Activated B cell treated with CpG ODN at 0.5 μM for 24 hours (primary cell): ENCODE data around the gene PTPRT. TPM values are rescaled to one million over a fixed set of nuclear protein-coding genes. Genes with fewer than 3 reads are reported as not detected.

ENCODE experiments used
- ATAC-seq: fragments of 200-7000 bp; cut with Tn5 transposase; one replicate; pipeline ENCODE4 v1.10.0; 2021; ENCODE audit warnings: low read depth, mild to moderate bottlenecking, moderate library complexity
- CTCF ChIA-PET: fragments of 350-600 bp; sonication (Branson Sonifier 250); formaldehyde crosslinking; loops from one replicate; lab custom pipeline; 2021; ENCODE audit warnings: antibody characterized with exemption; lab: Charles Lee
- POLR2A ChIA-PET: fragments of 350-600 bp; sonication (Branson Sonifier 250); formaldehyde crosslinking; loops from one replicate; lab custom pipeline; 2021; ENCODE audit warnings: antibody characterized with exemption; lab: Charles Lee
- DNase-seq: peaks from one replicate; pipeline ENCODE4 v3.0.0; 2022
- H3K27ac Mint-ChIP-seq: one replicate; pipeline ENCODE4 v1.8.0; 2020; ENCODE audit warnings: mixed read lengths
- H3K27me3 Mint-ChIP-seq: one replicate; pipeline ENCODE4 v1.8.0; 2021; ENCODE audit warnings: mixed read lengths
- H3K36me3 Mint-ChIP-seq: one replicate; pipeline ENCODE4 v1.8.0; 2021; ENCODE audit warnings: low read depth, mixed read lengths
- H3K4me1 Mint-ChIP-seq: one replicate; pipeline ENCODE4 v1.8.0; 2021; ENCODE audit warnings: mixed read lengths
- H3K4me3 Mint-ChIP-seq: one replicate; pipeline ENCODE4 v1.8.0; 2020; ENCODE audit warnings: mild to moderate bottlenecking, mixed read lengths
- H3K9me3 Mint-ChIP-seq: one replicate; pipeline ENCODE4 v1.8.0; 2020; ENCODE audit warnings: mixed read lengths
- CTCF ChIP-seq: fragments of 200-600 bp; IDR thresholded peaks from one replicate; pipeline ENCODE4 v1.8.0; 2022; ENCODE audit warnings: antibody characterized with exemption, mild to moderate bottlenecking
- intact Hi-C: fragments of 100-400 bp; cut with micrococcal nuclease; formaldehyde crosslinking; loops from one replicate; pipeline ENCODE4 v1.15.1; 2024
- total RNA-seq: library from RNA; stranded (reverse); gene quantifications from 2 replicates; pipeline ENCODE4 v1.2.3, GENCODE V29; 2022

Gene PTPRT
- total RNA-seq, 1 donor from 2014 or later = not detected

GRCh38 chr20:43137160-43137559 lies 52.5 kb downstream of the PTPRT start:
- H3K27ac Mint-ChIP-seq = no peak overlapping the region
- no peak overlapping the region for H3K4me3 Mint-ChIP-seq
- intact Hi-C loops = no loop called here
- no peak for TF ChIP-seq CTCF
- ChIA-PET POLR2A (no interaction called here), CTCF (interaction anchor here (0.6 kb wide), 1 partner anchor 12 kb away, joined by 3 read pairs; no protein-coding TSS in a partner anchor)
- H3K4me1 Mint-ChIP-seq = no peaks in the 10 kb centered on the region
- H3K36me3 Mint-ChIP-seq = no peaks in the 10 kb centered on the region
- peaks cover 2% of the 10 kb centered on the region for H3K27me3 Mint-ChIP-seq
- no peaks in the 10 kb centered on the region for H3K9me3 Mint-ChIP-seq
- DNase-seq = no peak
- ATAC-seq = no peak

GRCh38 chr20:43124241-43124640 lies 65.5 kb downstream of the PTPRT start:
- ChIA-PET POLR2A (no interaction called here), CTCF (no interaction called here)
- intact Hi-C loops = no loop called here
- Mint-ChIP-seq H3K4me1 (no peaks in the 10 kb centered on the region), H3K27me3 (no peaks in the 10 kb centered on the region), H3K27ac (no peak overlapping the region), H3K36me3 (no peaks in the 10 kb centered on the region), H3K9me3 (no peaks in the 10 kb centered on the region), H3K4me3 (no peak overlapping the region)
- DNase-seq = no peak
- ATAC-seq = no peak
- no peak for TF ChIP-seq CTCF

DNA sequence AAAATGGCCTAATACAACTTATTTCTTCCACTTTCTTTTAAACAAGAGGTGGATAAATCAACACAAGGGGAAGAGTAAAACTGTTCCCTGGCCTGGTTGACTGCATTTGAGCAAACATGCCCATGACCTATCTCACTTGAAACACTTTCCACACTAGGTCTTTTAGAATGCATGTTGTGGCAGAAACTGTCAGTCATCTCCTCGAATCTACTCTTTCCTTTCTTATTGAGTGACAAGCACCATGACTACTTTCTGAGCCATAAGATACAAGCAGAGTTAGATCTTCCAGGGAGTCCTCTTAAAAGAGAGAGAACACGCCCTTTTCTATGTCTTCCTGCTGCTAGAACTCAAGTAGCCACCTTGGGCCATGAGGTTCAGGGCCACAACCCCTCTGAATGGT lies 66.5 kb downstream of the PTPRT start:
- ChIA-PET CTCF (no interaction called here), POLR2A (no interaction called here)
- no peak for DNase-seq
- no peak for TF ChIP-seq CTCF
- Mint-ChIP-seq H3K36me3 (no peaks in the 10 kb centered on the region), H3K4me3 (no peak overlapping the region), H3K9me3 (no peaks in the 10 kb centered on the region), H3K4me1 (no peaks in the 10 kb centered on the region), H3K27ac (no peak overlapping the region), H3K27me3 (no peaks in the 10 kb centered on the region)
- intact Hi-C loops = no loop called here
- ATAC-seq = no peak

DNA sequence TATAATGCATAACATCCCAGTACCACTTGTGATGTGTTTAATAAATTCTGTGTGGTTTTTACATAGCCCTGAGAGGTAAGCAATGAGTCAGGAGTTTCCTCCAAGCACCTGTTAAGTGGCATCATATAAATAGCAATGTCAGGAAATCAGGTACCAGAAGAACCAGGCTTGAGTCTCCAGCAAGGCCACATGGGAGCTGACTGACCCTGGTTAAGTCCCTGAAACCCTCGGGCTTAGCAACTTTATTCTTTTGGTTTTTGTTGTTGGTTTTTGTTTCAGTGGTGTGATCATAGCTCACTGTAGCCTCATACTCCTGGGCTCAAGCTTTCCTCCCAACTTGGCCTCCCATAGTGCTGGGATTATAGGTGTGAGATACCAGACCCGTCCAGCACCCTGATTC lies 70.0 kb downstream of the PTPRT start:
- ChIA-PET POLR2A (no interaction called here), CTCF (no interaction called here)
- H3K27ac Mint-ChIP-seq = no peak overlapping the region
- H3K9me3 Mint-ChIP-seq = no peaks in the 10 kb centered on the region
- intact Hi-C loops = no loop called here
- H3K27me3 Mint-ChIP-seq = no peaks in the 10 kb centered on the region
- TF ChIP-seq CTCF = no peak
- H3K36me3 Mint-ChIP-seq = no peaks in the 10 kb centered on the region
- H3K4me1 Mint-ChIP-seq = no peaks in the 10 kb centered on the region
- DNase-seq (no peak), ATAC-seq (no peak)
- no peak overlapping the region for H3K4me3 Mint-ChIP-seq

DNA sequence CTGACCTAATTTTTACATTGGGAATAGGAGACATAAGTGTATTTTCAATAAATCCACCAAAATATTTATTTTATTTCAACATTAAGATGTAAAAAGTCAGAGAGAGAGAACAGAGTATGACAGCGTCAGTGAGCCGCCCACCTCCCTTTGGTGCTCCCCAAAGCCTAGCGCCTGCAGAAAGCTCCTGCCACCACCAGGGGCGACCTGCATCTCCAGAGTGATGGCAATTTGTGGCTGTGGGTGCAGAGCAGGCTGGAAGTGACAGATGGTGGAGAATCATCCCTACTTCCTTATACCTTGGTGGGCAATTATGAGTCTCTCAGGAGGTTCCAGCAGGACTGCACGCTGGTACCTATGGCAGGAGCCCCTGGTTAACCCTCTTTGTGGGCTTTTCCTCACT lies 87.3 kb downstream of the PTPRT start:
- DNase-seq = no peak
- intact Hi-C loops = no loop called here
- no peaks in the 10 kb centered on the region for H3K36me3 Mint-ChIP-seq
- ATAC-seq = no peak
- no peak for TF ChIP-seq CTCF
- ChIA-PET POLR2A (no interaction called here), CTCF (no interaction called here)
- peaks cover 4% of the 10 kb centered on the region for H3K9me3 Mint-ChIP-seq
- no peaks in the 10 kb centered on the region for H3K4me1 Mint-ChIP-seq
- H3K4me3 Mint-ChIP-seq = no peak overlapping the region
- no peak overlapping the region for H3K27ac Mint-ChIP-seq
- H3K27me3 Mint-ChIP-seq = no peaks in the 10 kb centered on the region
